ENCODE results near the gene H2BW1. TPM values are rescaled to one million over a fixed set of nuclear protein-coding genes. Genes with fewer than 3 reads are reported as not detected.
"Not testable (repeated sequence)": the region's sequence is repeated elsewhere in the genome, so short reads cannot be mapped to it uniquely, and the experiment has no call there.

H2BW1 gene
- total RNA-seq, 4 donors from 2014 or later, result not detected

- Histone ChIP-seq H3K4me1 (no peaks in the 10 kb centered on the region), H3K27ac (no peak within 1 kb of the TSS), H3K36me3 (no peaks in the 10 kb centered on the region), H3K27me3 (no peaks in the 10 kb centered on the region), H3K9me3 (no peaks in the 10 kb centered on the region), H3K4me3 (no peak within 1 kb of the TSS)
- intact Hi-C loops (cut with DNase I; ENCODE audit: low total_unique reads), result no loop called here
- DNase-seq, result no peak
- TF ChIP-seq CTCF (IDR thresholded peaks at IDR 0.05), result no peak
- no peak for TF ChIP-seq POLR2A (IDR thresholded peaks at IDR 0.05)
These were observed 26.4 kb upstream of the H2BW1 start, which contains the start of gene H2BW2 for GRCh38 chrX:104039689-104040505. TSS of gene H2BW2 (plus strand) at chrX:104039956. CDS start at chrX:104039995, 39 bp downstream.

DNA sequence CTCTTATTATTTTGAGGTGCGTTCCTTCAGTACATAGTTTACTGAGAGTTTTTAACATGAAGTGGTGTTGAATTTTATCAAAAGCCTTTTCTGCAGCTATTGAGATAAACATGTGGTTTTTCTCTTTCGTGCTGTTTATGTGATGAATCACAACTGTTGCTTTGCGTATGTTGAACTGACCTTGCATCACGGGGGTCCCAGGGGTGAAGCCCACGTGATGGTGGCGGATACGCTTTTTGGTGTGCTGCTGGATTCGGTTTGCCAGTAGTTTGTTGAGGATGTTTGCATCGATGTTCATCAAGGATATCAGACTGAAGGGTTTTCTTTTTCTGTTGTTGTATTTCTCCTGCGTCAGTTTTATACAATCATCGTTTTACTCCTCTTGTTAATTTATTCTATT, 4.6 kb upstream of the H2BW1 start:
- H3K27me3 ChIP-seq, result no peaks in the 10 kb centered on the region
- H3K27ac ChIP-seq, result no peak overlapping the region
- TF ChIP-seq CTCF (IDR thresholded peaks at IDR 0.05) (no peak), POLR2A (IDR thresholded peaks at IDR 0.05) (no peak)
- no peak overlapping the region for H3K4me3 ChIP-seq
- no peaks in the 10 kb centered on the region for H3K36me3 ChIP-seq
- intact Hi-C loops (cut with DNase I; ENCODE audit: low total_unique reads), result no loop called here
- H3K9me3 ChIP-seq, result no peaks in the 10 kb centered on the region
- no peak for DNase-seq
- no peaks in the 10 kb centered on the region for H3K4me1 ChIP-seq

- H3K9me3 ChIP-seq; H3K4me1 ChIP-seq; H3K27ac ChIP-seq; H3K36me3 ChIP-seq; H3K4me3 ChIP-seq; intact Hi-C loops (cut with DNase I; ENCODE audit: low total_unique reads); H3K27me3 ChIP-seq; DNase-seq: not testable (repeated sequence)
These were observed 2.1 kb upstream of the H2BW1 start for GRCh38 chrX:104015576-104015975.

DNA sequence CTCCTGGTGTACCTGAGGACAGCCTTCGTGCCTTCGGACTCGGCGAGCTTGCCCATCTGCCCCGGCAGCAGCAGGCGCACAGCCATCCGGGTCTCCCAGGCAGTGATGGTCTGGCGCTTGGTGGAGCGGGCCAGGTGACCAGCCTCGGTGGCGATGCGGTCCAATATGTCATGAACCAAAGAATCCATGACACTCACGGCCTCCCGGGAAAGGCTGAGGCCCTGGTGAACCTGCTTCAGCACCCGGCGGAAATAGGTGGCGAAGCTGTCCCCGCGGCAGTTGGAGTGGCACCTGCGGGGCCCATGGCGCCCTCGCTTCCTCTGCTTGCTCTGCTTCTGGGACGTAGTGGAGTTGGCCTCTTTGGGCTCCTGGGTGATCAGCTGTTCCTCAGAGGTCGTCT, 350 bp downstream of the H2BW1 start:
- H3K4me1 ChIP-seq, result no peaks in the 10 kb centered on the region
- H3K27ac ChIP-seq, result no peak overlapping the region
- H3K9me3 ChIP-seq, result no peaks in the 10 kb centered on the region
- H3K4me3 ChIP-seq, result no peak overlapping the region
- no peak for TF ChIP-seq POLR2A (IDR thresholded peaks at IDR 0.05)
- TF ChIP-seq CTCF (IDR thresholded peaks at IDR 0.05), result no peak
- H3K27me3 ChIP-seq, result no peaks in the 10 kb centered on the region
- intact Hi-C loops (cut with DNase I; ENCODE audit: low total_unique reads), result no loop called here
- DNase-seq, result no peak
- no peaks in the 10 kb centered on the region for H3K36me3 ChIP-seq

- no peaks in the 10 kb centered on the region for H3K36me3 ChIP-seq
- intact Hi-C loops (cut with DNase I; ENCODE audit: low total_unique reads), result loop anchor here (2.0 kb wide), 1 partner anchor 88 kb away; no protein-coding TSS in a partner anchor
- no peak overlapping the region for H3K27ac ChIP-seq
- H3K27me3 ChIP-seq, result no peaks in the 10 kb centered on the region
- no peak overlapping the region for H3K4me3 ChIP-seq
- DNase-seq, result no peak
- no peaks in the 10 kb centered on the region for H3K9me3 ChIP-seq
- TF ChIP-seq CTCF (IDR thresholded peaks at IDR 0.05) (no peak), POLR2A (IDR thresholded peaks at IDR 0.05) (no peak)
- H3K4me1 ChIP-seq, result no peaks in the 10 kb centered on the region
These were observed 4.7 kb downstream of the H2BW1 start for GRCh38 chrX:104008831-104009230.
